SK-N-SH (cell line): ENCODE data around the gene PSMF1. TPM values are rescaled to one million over a fixed set of nuclear protein-coding genes. Genes with fewer than 3 reads are reported as not detected.

Experiments used
- CTCF ChIA-PET: fragments of 300-600, 350-600 bp; formaldehyde crosslinking; extraction: SDS; loops from one replicate; lab custom pipeline; 2021; lab: Yijun Ruan, JAX
- POLR2A ChIA-PET: fragments of 350-600 bp; sonication (Branson Sonifier 250); formaldehyde crosslinking; extraction: SDS; loops from one replicate; lab custom pipeline; 2020; ENCODE audit warnings: antibody characterized with exemption, inconsistent platforms; lab: Yijun Ruan, JAX
- DNase-seq: peaks from one replicate; pipeline ENCODE4 v3.0.0; 2012
- H2AFZ ChIP-seq: fragments of 200-600 bp; sonication (generic); 2 replicates; pipeline ENCODE4 v1.8.1; 2016; ENCODE audit warnings: antibody characterized with exemption, mild to moderate bottlenecking, low read depth
- H3F3A ChIP-seq: fragments of 200-600 bp; sonication (generic); replicated peaks from 2 replicates; pipeline ENCODE3; 2016; ENCODE audit warnings: antibody characterized with exemption, mild to moderate bottlenecking; ENCODE audit not compliant: insufficient read depth
- H3K27ac ChIP-seq, 2 experiments: fragments of 200-500 bp in 1 of 2; fragments of 200-600 bp in 1 of 2; sonication (Bioruptor generic) in 1 of 2; sonication (generic), shearing (Covaris generic) in 1 of 2; 2 replicates each; pipeline versions ENCODE4 v1.5.1 to v1.6.1; 2014 to 2016; ENCODE audit warnings: low read depth in 2 of 2, inconsistent platforms in 1 of 2, low read length in 1 of 2, mild to moderate bottlenecking in 1 of 2, mixed read lengths in 1 of 2
- H3K27me3 ChIP-seq: fragments of 200-600 bp; sonication (generic), shearing (Covaris generic); 2 replicates; pipeline ENCODE4 v1.6.1; 2016; ENCODE audit warnings: mixed run types; ENCODE audit not compliant: insufficient read depth
- H3K36me3 ChIP-seq, 2 experiments: fragments of 200-500 bp in 1 of 2; fragments of 200-600 bp in 1 of 2; sonication (Bioruptor generic) in 1 of 2; sonication (generic) in 1 of 2; replicated peaks in 1 of 2; 2 replicates each; pipeline versions ENCODE3 to v1.5.1; 2014 to 2016; ENCODE audit warnings: low read length in 1 of 2, mild to moderate bottlenecking in 1 of 2; ENCODE audit not compliant: insufficient read depth in 2 of 2, control insufficient read depth in 1 of 2
- H3K4me1 ChIP-seq, 2 experiments: fragments of 200-500 bp in 1 of 2; fragments of 200-600 bp in 1 of 2; sonication (Bioruptor generic) in 1 of 2; sonication (generic), shearing (Covaris generic) in 1 of 2; 2 replicates each; pipeline versions ENCODE4 v1.5.1 to v1.6.1; 2014 to 2016; ENCODE audit warnings: low read depth in 1 of 2, low read length in 1 of 2, mixed run types in 1 of 2; ENCODE audit not compliant: insufficient read depth in 2 of 2, control insufficient read depth in 1 of 2
- H3K4me2 ChIP-seq: fragments of 200-600 bp; sonication (generic), shearing (Covaris generic); 2 replicates; pipeline ENCODE4 v1.6.1; 2017; ENCODE audit warnings: mixed run types
- H3K4me3 ChIP-seq, 2 experiments: fragments of 200-500 bp in 1 of 2; fragments of 200-600 bp in 1 of 2; sonication (Bioruptor generic) in 1 of 2; sonication (generic), shearing (Covaris generic) in 1 of 2; 2 replicates each; pipeline versions ENCODE4 v1.5.1 to v1.8.1; 2014 to 2016; ENCODE audit warnings: low read depth in 2 of 2, inconsistent platforms in 1 of 2, low read length in 1 of 2, mild to moderate bottlenecking in 1 of 2, mixed read lengths in 1 of 2, moderate library complexity in 1 of 2
- H3K79me2 ChIP-seq: fragments of 200-600 bp; sonication (generic); 2 replicates; pipeline ENCODE4 v1.8.1; 2017; ENCODE audit warnings: mild to moderate bottlenecking; ENCODE audit not compliant: insufficient read depth
- H3K9ac ChIP-seq: fragments of 200-600 bp; sonication (generic); 2 replicates; pipeline ENCODE4 v1.6.1; 2017; ENCODE audit warnings: mixed run types
- H3K9me2 ChIP-seq: fragments of 200-600 bp; sonication (generic); 2 replicates; pipeline ENCODE4 v1.6.1; 2017; ENCODE audit warnings: mixed run types
- H3K9me3 ChIP-seq: fragments of 200-600 bp; sonication (generic); 2 replicates; pipeline ENCODE4 v1.6.1; 2017; ENCODE audit warnings: mixed run types, mild to moderate bottlenecking, moderate library complexity
- H4K20me1 ChIP-seq: fragments of 200-600 bp; sonication (generic); 2 replicates; pipeline ENCODE4 v1.6.1; 2017; ENCODE audit warnings: mild to moderate bottlenecking, mixed run types; ENCODE audit not compliant: insufficient read depth
- CHD2 ChIP-seq: fragments of 150-350 bp; IDR thresholded peaks from 2 replicates; pipeline ENCODE4 v1.6.1; 2018; ENCODE audit warnings: low read length; ENCODE audit not compliant: partially characterized antibody
- ELF1 ChIP-seq: IDR thresholded peaks from 2 replicates; pipeline ENCODE4 v1.4.0; 2012
- MEF2A ChIP-seq: IDR thresholded peaks from 2 replicates; pipeline ENCODE4 v1.4.0; 2012; ENCODE audit warnings: low read depth, borderline replicate concordance
- NFIC ChIP-seq: IDR thresholded peaks from 2 replicates; pipeline ENCODE4 v1.4.0; 2012; ENCODE audit warnings: borderline replicate concordance
- NRF1 ChIP-seq: IDR thresholded peaks from 2 replicates; pipeline ENCODE4 v1.6.1; 2012; ENCODE audit warnings: low read depth, mild to moderate bottlenecking, low read length
- POLR2AphosphoS5 ChIP-seq: IDR thresholded peaks from 2 replicates; pipeline ENCODE4 v1.6.1; 2012; ENCODE audit warnings: low read depth, low read length
- RAD21 ChIP-seq: IDR thresholded peaks from 2 replicates; pipeline ENCODE4 v1.6.1; 2012; ENCODE audit warnings: mild to moderate bottlenecking, low read length
- RCOR1 ChIP-seq: fragments of 150-350 bp; IDR thresholded peaks from 2 replicates; pipeline ENCODE4 v1.6.1; 2017; ENCODE audit warnings: antibody characterized with exemption, low read length
- RXRA ChIP-seq: IDR thresholded peaks from 2 replicates; pipeline ENCODE4 v1.4.0; 2012; ENCODE audit warnings: low read depth, mild to moderate bottlenecking, borderline replicate concordance
- TAF1 ChIP-seq: IDR thresholded peaks from 2 replicates; pipeline ENCODE4 v1.6.1; 2012; ENCODE audit warnings: low read depth, mild to moderate bottlenecking, low read length, moderate library complexity, borderline replicate concordance
- YY1 ChIP-seq: IDR thresholded peaks from 2 replicates; pipeline ENCODE4 v1.4.0; 2012; ENCODE audit warnings: low read depth, mild to moderate bottlenecking
- WGBS: methylation state at CpG from one replicate; pipeline ENCODE4 v1.1.6; 2017; ENCODE audit warnings: low lambda C conversion rate; 5-methylcytosine and 5-hydroxymethylcytosine counted together
- polyA plus RNA-seq, 3 experiments: library from polyadenylated mRNA; depleted of rRNA; stranded (reverse); fragments of >200 nt; gene quantifications; 2 replicates each; pipeline ENCODE4 v1.2.3, GENCODE V29; 2012
- TF ChIP-seq, protein P1 (sequence below): fragments of 150-350 bp; IDR thresholded peaks from 2 replicates; pipeline ENCODE4 v1.6.1; 2016; ENCODE audit warnings: mild to moderate bottlenecking, low read depth, low read length
- TF ChIP-seq, protein P2 (sequence below): fragments of 150-350 bp; IDR thresholded peaks from 2 replicates; pipeline ENCODE4 v1.6.1; 2017; ENCODE audit warnings: antibody characterized with exemption, low read length, low read depth, borderline replicate concordance
- TF ChIP-seq, protein P3 (sequence below): IDR thresholded peaks from 2 replicates; pipeline ENCODE4 v1.4.0; 2012; ENCODE audit warnings: low read depth, borderline replicate concordance
- TF ChIP-seq, protein P4 (sequence below): IDR thresholded peaks from 2 replicates; pipeline ENCODE4 v1.6.1; 2012; ENCODE audit warnings: mild to moderate bottlenecking, low read depth, low read length, moderate library complexity
- TF ChIP-seq, protein P5 (sequence below): IDR thresholded peaks from 2 replicates; pipeline ENCODE4; 2012

PSMF1 gene
- polyA plus RNA-seq, 1 of the 3 experiments (the other 2 are of a cell fraction), result 103 TPM

DNA sequence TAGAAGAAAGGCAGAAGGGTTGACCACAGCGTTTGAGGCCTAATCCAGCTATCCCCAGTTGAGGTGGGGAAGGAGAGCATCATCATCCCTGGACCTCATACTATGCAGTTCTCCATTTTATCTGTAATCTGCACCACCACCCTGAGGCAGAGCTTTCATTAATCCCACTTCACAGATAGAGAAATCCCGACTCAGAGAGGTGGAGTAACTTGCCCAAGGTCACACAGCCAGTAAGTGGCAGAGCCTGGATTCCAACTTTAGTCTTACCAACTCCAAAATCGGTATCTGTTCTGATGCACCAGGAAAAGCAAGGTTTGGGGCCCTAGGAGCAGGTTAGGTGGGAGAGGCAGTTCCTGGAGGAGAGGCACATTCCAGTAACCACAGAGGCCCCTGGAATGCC is 59.7 kb downstream of the PSMF1 start:
- H3F3A ChIP-seq, result no peaks in the 10 kb centered on the region
- TF ChIP-seq YY1 (no peak), RAD21 (no peak), RXRA (no peak), MEF2A (no peak), NRF1 (no peak), POLR2AphosphoS5 (no peak), CHD2 (no peak), RCOR1 (no peak), ELF1 (no peak), NFIC (no peak), TAF1 (no peak)
- TF ChIP-seq, protein P1, sequence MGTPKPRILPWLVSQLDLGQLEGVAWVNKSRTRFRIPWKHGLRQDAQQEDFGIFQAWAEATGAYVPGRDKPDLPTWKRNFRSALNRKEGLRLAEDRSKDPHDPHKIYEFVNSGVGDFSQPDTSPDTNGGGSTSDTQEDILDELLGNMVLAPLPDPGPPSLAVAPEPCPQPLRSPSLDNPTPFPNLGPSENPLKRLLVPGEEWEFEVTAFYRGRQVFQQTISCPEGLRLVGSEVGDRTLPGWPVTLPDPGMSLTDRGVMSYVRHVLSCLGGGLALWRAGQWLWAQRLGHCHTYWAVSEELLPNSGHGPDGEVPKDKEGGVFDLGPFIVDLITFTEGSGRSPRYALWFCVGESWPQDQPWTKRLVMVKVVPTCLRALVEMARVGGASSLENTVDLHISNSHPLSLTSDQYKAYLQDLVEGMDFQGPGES, result no peak
- TF ChIP-seq, protein P2, sequence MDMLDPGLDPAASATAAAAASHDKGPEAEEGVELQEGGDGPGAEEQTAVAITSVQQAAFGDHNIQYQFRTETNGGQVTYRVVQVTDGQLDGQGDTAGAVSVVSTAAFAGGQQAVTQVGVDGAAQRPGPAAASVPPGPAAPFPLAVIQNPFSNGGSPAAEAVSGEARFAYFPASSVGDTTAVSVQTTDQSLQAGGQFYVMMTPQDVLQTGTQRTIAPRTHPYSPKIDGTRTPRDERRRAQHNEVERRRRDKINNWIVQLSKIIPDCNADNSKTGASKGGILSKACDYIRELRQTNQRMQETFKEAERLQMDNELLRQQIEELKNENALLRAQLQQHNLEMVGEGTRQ, result no peak
- TF ChIP-seq, protein P3, sequence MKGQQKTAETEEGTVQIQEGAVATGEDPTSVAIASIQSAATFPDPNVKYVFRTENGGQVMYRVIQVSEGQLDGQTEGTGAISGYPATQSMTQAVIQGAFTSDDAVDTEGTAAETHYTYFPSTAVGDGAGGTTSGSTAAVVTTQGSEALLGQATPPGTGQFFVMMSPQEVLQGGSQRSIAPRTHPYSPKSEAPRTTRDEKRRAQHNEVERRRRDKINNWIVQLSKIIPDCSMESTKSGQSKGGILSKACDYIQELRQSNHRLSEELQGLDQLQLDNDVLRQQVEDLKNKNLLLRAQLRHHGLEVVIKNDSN, result no peak
- TF ChIP-seq, protein P4, sequence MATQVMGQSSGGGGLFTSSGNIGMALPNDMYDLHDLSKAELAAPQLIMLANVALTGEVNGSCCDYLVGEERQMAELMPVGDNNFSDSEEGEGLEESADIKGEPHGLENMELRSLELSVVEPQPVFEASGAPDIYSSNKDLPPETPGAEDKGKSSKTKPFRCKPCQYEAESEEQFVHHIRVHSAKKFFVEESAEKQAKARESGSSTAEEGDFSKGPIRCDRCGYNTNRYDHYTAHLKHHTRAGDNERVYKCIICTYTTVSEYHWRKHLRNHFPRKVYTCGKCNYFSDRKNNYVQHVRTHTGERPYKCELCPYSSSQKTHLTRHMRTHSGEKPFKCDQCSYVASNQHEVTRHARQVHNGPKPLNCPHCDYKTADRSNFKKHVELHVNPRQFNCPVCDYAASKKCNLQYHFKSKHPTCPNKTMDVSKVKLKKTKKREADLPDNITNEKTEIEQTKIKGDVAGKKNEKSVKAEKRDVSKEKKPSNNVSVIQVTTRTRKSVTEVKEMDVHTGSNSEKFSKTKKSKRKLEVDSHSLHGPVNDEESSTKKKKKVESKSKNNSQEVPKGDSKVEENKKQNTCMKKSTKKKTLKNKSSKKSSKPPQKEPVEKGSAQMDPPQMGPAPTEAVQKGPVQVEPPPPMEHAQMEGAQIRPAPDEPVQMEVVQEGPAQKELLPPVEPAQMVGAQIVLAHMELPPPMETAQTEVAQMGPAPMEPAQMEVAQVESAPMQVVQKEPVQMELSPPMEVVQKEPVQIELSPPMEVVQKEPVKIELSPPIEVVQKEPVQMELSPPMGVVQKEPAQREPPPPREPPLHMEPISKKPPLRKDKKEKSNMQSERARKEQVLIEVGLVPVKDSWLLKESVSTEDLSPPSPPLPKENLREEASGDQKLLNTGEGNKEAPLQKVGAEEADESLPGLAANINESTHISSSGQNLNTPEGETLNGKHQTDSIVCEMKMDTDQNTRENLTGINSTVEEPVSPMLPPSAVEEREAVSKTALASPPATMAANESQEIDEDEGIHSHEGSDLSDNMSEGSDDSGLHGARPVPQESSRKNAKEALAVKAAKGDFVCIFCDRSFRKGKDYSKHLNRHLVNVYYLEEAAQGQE, result no peak
- TF ChIP-seq, protein P5, sequence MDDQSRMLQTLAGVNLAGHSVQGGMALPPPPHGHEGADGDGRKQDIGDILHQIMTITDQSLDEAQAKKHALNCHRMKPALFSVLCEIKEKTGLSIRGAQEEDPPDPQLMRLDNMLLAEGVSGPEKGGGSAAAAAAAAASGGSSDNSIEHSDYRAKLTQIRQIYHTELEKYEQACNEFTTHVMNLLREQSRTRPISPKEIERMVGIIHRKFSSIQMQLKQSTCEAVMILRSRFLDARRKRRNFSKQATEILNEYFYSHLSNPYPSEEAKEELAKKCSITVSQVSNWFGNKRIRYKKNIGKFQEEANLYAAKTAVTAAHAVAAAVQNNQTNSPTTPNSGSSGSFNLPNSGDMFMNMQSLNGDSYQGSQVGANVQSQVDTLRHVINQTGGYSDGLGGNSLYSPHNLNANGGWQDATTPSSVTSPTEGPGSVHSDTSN, result no peak
- no peak for DNase-seq
- 94% methylated on average over 2 of the region's 3 CpGs for WGBS
- ChIA-PET POLR2A (no interaction called here), CTCF (interaction anchor here (0.8 to 3.2 kb wide), 5 partner anchors 8 to 70 kb away, joined by 3 to 17 read pairs (median 3); partner anchors contain the start of gene RAD21L1)
- H3K4me1 ChIP-seq, result no peaks in the 10 kb centered on the region; a peak in 1 of 4 replicates
- no peak overlapping the region for H3K9ac ChIP-seq
- H3K36me3 ChIP-seq, result peaks cover 0 to 11% of the 10 kb centered on the region in 2 experiments
- H3K27ac ChIP-seq, result no peak overlapping the region
- H3K4me2 ChIP-seq, result no peak overlapping the region
- no peaks in the 10 kb centered on the region for H3K9me3 ChIP-seq
- H3K27me3 ChIP-seq, result no peaks in the 10 kb centered on the region
- H3K4me3 ChIP-seq, result no peak overlapping the region
- no peaks in the 10 kb centered on the region for H3K9me2 ChIP-seq
- H2AFZ ChIP-seq, result no peak overlapping the region
- no peaks in the 10 kb centered on the region for H3K79me2 ChIP-seq
- H4K20me1 ChIP-seq, result no peaks in the 10 kb centered on the region
